Right renal pelvis (tissue), 4 donors: ENCODE measurements around the gene RAMACL. TPM values are rescaled to one million over a fixed set of nuclear protein-coding genes. Genes with fewer than 3 reads are reported as not detected.
"Not testable (repeated sequence)": the region's sequence is repeated elsewhere in the genome, so short reads cannot be mapped to it uniquely, and the experiment has no call there.

Experiments
- DNase-seq, 4 donors: peaks; one replicate each; pipeline ENCODE4 v3.0.0-alpha.2; 2013; ENCODE audit warnings: low read depth in 4 of 4, low spot score in 3 of 4, missing footprints in 1 of 4
- polyA plus RNA-seq, 4 donors: library from polyadenylated mRNA; unstranded; fragments of 120-200 nt; gene quantifications; one replicate each; pipeline ENCODE4 v1.2.1, GENCODE V29; 2013; ENCODE audit not compliant: insufficient read length in 4 of 4

The RAMACL gene
- 1 to 10 TPM in 1 of 4 donors, under 1 TPM in 1, not detected in 2; 0.35 to 3.7 TPM for polyA plus RNA-seq

GRCh38 chr6:166586424-166587156 lies at the start of gene RAMACL:
Gene RAMACL, minus strand, starts transcription at chr6:166586678. Its CDS starts 201 bp downstream, at chr6:166586477.
- DNase-seq, result no peak

GRCh38 chr6:166635013-166635970 lies 48.8 kb upstream of the RAMACL start:
- no peak for DNase-seq

DNA sequence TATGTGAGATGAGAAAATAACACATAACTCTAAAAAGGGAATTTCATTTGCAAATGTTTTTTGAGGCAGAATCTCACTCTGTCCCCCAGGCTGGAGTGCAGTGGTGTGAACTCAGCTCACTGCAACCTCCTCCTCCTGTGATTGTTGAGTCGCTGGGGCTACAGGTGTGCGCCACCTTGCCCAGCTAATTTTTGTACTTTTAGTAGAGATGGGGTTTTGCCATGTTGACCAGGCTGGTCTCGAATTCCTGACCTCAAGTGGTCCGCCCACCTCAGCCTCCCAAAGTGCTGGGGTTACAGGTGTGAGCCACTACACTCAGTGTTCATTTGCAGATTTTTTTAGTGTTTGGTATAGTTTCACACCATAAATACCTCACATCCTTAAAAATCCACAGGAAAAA lies 48.1 kb upstream of the RAMACL start:
- not testable (repeated sequence) for DNase-seq

- no peak for DNase-seq
Measured at GRCh38 chr6:166633732-166634535, 47.5 kb upstream of the RAMACL start.

- no peak for DNase-seq
Measured at GRCh38 chr6:166632731-166633130, 46.3 kb upstream of the RAMACL start.

- no peak for DNase-seq
Measured at GRCh38 chr6:166630462-166630861, 44.0 kb upstream of the RAMACL start.

DNA sequence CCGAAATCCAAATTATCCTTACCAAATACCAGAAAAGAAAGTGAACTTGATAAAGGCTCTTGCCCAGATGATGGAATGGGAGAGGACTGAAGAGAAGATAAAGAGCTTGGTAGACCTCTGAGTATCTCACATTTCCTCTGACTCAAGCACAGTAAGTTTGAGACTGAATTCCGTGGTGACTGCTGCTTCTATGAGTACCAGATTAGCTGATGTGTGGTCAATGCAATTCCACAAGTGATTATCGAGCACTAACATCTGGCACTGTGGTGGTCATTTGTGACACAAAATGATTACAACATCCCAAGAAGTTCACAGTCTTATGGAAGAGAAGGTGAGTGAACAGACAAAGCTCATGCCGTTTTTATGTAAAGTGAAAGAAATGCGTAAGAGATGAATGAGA lies 43.1 kb upstream of the RAMACL start:
- DNase-seq, result no peak

GRCh38 chr6:166627875-166628801 lies 41.7 kb upstream of the RAMACL start:
- DNase-seq, result peak in 1 of 4 donors; percentile 50

DNA sequence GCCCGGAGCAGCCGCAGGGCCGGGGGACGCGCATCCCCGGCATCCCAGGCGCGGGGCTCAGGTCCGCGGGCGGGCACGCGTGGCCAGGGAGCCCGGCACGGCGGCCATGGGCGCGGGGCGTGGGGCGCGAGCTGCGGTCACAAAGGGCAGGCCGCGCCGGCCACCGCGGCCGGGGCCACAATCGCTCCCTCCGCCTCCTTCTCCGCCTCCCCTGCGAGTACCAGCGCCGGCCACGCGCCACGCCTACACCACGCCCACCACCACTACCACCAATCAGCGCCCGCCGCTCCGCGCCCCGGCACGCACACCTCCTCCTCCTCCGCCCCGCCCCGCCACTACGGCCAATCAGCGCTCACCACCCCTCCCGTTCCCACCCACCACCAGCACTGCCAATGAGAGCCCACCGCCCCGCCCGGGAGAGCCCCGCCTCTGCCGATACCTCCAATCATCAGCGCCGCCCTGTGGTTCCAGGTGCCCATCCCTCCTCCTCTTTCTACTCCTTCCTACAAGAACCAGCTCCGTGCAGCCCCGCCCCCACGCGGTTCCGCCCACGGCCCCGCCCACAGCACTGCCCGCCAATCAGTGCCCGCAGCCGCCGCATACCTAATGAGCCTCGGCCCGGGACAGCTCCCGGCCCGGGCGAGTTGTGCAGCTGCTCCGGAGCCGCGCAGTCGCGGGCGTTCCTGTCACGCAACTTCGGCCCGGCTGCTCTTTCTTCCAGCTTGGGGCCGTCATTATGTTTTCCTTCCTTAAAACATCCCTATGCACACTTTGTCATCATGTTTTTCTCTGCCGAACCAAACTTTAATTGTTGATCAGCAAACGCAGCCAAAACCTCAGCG lies 40.8 kb upstream of the RAMACL start, which contains the start of gene RPS6KA2:
Gene RPS6KA2, minus strand, starts transcription at position 219 of the 842 bp plus-strand sequence. CDS start 232 bp downstream, outside the sequence.
- peak; percentile 94 to 99 (median 96) for DNase-seq

- no peak for DNase-seq
Measured at GRCh38 chr6:166626177-166627032, 39.9 kb upstream of the RAMACL start.

DNA sequence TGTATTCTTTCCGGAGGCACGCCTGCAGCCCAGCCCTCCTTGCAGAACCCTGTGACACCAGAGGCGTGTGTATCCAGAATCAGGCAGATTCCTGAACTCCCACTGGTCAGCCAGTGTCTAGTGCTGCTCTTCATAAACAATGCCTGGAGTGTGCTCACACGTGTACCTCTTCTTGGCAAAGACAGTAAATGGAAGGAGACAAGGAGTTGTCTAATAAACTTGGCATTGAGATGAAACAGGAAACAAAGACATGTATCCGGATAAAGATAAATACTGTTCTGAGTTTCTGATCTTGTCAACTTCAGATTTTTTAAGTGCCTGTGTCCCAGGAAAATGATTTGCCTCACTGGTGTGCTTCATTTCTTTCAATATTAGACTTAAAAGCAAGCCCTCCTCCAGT lies 38.9 kb upstream of the RAMACL start:
- no peak for DNase-seq

DNA sequence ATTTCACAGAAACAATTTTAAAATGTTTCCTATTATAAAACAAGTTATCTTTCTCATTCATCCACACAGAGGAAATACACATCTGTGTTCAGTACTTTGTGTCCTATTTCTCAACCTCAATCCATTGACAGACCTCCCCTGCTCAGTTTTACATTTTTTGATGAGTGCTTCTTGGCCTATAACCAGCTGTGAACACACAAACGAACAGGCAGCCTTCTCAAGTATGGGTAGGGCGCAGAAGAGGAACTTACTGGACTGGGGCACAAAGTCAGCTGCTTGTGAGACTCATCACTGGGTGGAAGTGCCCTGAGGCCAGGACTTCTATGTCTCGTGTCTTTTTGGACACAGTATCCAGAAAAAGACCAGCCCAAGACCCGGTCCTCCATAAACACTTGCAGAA lies 37.8 kb upstream of the RAMACL start:
- DNase-seq, result no peak

- no peak for DNase-seq
Measured at GRCh38 chr6:166623318-166623717, 36.8 kb upstream of the RAMACL start.

DNA sequence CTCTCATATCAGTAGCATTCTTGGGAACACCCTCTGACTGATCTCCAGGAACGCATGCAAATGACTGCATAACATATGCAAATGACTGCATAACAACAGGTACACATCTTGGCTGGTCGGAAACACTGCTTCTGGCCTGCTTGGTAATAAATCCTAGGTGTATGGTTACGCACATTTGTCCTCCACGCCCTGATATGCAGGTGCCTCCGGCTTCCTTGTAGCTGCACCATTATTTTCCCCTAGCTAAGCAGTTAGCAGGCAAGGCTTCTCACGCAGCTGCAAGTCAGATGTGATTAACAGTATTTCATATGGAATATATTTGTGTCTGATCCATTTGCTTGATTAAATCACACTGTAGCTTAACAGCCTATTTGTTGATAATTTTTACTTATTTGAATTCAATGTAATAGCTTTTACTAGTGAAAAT lies 34.6 kb upstream of the RAMACL start:
- no peak for DNase-seq

DNA sequence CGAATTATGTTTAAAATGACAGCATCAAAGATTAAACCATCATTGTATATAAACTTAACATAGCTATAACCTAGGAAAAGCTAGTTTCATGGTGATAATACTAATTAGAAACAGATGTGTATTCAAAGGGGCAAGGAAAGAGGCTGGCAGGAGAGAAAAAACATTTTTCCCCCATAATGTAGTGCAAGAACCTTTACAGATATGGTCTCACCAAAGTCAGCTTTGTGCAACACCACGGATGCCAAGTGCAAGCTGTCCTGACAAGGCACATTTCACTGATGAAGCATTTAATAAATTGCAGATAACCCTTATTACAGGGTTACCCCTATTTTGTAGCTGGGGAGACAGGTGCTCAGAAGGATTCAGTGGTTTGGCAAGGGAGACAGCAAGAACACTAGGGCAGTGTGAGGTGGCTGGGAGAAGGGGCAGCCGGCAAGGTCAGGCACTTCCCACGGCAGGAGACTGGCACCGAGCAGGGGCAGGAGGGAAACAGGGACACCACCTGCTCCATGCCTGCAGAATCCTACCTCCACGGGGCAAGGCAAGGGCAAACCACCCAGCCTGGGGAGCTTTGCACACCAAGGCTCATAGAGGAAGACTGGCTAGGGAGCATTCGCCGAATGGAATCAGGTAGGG lies 34.1 kb upstream of the RAMACL start:
- no peak for DNase-seq

DNA sequence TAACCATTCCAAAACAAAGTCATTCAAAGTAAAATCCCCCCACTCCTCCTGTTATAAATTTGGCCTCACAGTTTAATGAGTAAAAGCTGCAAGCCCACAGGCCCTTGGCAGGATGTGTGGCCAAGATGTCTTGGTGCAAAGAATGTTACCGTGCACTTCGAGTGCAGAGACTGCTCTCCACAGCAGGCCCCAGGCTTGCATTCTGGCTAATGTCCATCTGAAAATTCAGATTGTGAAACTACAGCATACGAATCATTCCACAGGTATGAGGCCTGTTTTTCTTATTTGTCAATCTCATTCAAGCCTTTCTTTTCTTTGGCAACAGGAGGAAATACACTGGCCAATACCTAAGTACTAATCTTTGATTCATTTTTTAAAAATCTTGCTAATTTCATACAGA lies 33.4 kb upstream of the RAMACL start:
- DNase-seq, result no peak
